GM18505 (cell line): Measurements from ENCODE around the gene GPR61.

ENCODE experiments used
- ATAC-seq: cut with Tn5 transposase; IDR thresholded peaks from one replicate; pipeline ENCODE4 v1.9.1; 2021; ENCODE audit not compliant: unreplicated experiment
- POLR2A ChIP-seq: IDR thresholded peaks from 4 replicates; pipeline ENCODE4 v1.6.1; 2011; ENCODE audit warnings: borderline replicate concordance; ENCODE audit not compliant: insufficient read depth, insufficient read length; ENCODE audit errors: extremely low read depth

Gene GPR61

GRCh38 chr1:109582021-109582420 lies 42.3 kb downstream of the GPR61 start:
- TF ChIP-seq POLR2A: no peak
- ATAC-seq: no peak

DNA sequence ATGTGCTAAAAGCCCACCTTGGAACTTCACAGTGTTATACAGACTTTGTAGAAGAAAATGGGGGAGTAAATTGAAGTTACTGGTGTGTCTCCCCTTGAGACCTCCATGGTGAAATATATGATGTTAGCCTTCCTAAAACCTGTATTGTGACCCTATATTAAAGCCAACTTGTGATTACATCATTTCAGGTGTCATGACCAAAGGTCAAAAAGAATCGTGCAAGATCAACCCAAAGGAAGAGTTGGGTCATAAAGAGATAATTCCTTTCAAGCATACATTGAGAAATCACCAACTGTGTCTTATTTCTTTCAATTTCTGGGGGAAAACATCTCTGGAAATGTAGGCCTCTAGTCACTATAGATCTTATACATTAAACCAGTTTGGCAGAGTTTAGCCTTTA lies 45.1 kb downstream of the GPR61 start:
- ATAC-seq: no peak
- TF ChIP-seq POLR2A: no peak

DNA sequence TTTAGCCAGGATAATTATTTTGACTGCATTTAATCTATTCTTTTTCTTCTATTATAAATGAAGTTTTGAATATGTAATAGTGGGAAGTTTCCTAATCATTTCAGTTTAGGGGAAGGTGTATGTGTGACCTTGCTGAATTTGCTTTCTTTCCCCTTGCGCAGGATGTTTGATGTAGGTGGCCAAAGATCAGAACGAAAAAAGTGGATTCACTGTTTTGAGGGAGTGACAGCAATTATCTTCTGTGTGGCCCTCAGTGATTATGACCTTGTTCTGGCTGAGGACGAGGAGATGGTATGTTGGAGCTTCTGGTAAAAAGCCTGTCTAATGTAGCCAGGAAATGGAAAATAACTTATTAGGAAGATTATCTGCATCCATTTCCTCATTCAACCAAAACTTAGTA lies 46.4 kb downstream of the GPR61 start:
- ATAC-seq: no peak

GRCh38 chr1:109589177-109589576 lies 49.5 kb downstream of the GPR61 start:
- ATAC-seq: no peak
- no peak for TF ChIP-seq POLR2A

More for the DNA sequence above, 46.4 kb downstream of the GPR61 start:
- no peak for TF ChIP-seq POLR2A

- no peak for ATAC-seq
- no peak for TF ChIP-seq POLR2A
Observed at GRCh38 chr1:109589679-109590078, 50.0 kb downstream of the GPR61 start.

DNA sequence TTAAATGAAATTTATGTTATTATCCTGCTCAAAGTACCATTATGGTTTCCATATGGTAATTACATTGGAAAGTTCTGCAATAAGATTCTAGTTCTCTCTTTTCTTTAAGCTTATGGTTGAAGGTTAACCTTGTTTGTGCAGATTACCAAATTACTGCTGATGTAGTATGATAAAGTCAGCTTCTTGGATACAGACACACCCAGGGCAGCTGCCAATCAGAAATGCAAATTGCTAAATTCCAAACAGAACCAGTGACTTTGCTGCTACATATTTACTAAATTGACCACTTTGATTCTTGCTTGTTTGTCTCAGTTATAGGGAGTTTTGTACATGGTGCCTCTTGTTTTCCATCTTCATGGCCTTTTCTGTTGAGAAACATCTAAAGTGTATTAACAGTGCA lies 53.2 kb downstream of the GPR61 start:
- ATAC-seq: no peak
- no peak for TF ChIP-seq POLR2A

GRCh38 chr1:109595531-109595930 lies 55.9 kb downstream of the GPR61 start:
- no peak for TF ChIP-seq POLR2A
- ATAC-seq: no peak
